Sigmoid colon (tissue), 7 donors: ENCODE measurements around the gene CDC5L. TPM values are rescaled to one million over a fixed set of nuclear protein-coding genes. Genes with fewer than 3 reads are reported as not detected.

ENCODE experiments used
- DNase-seq: peaks from one replicate; pipeline ENCODE4 v3.0.0-alpha.2; 2019
- H3K27ac ChIP-seq, 4 donors: fragments of 200-600 bp; sonication (generic); one replicate each; pipeline ENCODE4 v1.5.1; 2016 to 2019; ENCODE audit warnings: mild to moderate bottlenecking in 1 of 4
- H3K27me3 ChIP-seq, 3 donors: fragments of 200-600 bp; sonication (generic); one replicate each; pipeline ENCODE4 v1.5.1; 2019; ENCODE audit warnings: mild to moderate bottlenecking in 1 of 3
- H3K36me3 ChIP-seq, 4 donors: fragments of 200-600 bp; sonication (generic); one replicate each; pipeline ENCODE4 v1.5.1; 2016 to 2019
- H3K4me1 ChIP-seq, 4 donors: fragments of 200-600 bp; sonication (generic); one replicate each; pipeline ENCODE4 v1.5.1; 2017 to 2019
- H3K4me3 ChIP-seq, 4 donors: fragments of 200-600 bp; sonication (generic); one replicate each; pipeline ENCODE4 v1.5.1; 2017 to 2019; ENCODE audit warnings: mild to moderate bottlenecking in 2 of 4, moderate library complexity in 1 of 4
- H3K9me3 ChIP-seq, 4 donors: fragments of 200-600 bp in 3 of 4; sonication (generic) in 3 of 4; one replicate each; pipeline versions ENCODE4 v1.5.1 to v1.6.1; 2013 to 2019
- EP300 ChIP-seq, 4 donors: sonication (generic); formaldehyde crosslinking; IDR thresholded peaks; one replicate each; pipeline ENCODE4 v1.6.1; 2017; ENCODE audit warnings: antibody characterized with exemption in 4 of 4
- POLR2A ChIP-seq, 2 donors: fragments of 450-650 bp; IDR thresholded peaks; one replicate each; pipeline ENCODE4 v1.6.1; 2016; ENCODE audit warnings: antibody characterized with exemption in 2 of 2, mild to moderate bottlenecking in 2 of 2, moderate library complexity in 2 of 2
- POLR2AphosphoS5 ChIP-seq, 4 donors: sonication (generic); formaldehyde crosslinking; IDR thresholded peaks; one replicate each; pipeline ENCODE4 v1.6.1; 2017; ENCODE audit warnings: antibody characterized with exemption in 4 of 4
- WGBS, 2 donors: extraction: QIAGEN DNeasy Blood & Tissue Kit; methylation state at CpG; one replicate each; pipeline ENCODE4 v1.1.7; 2013; 5-methylcytosine and 5-hydroxymethylcytosine counted together
- intact Hi-C: fragments of 100-400 bp; cut with DNase I; formaldehyde crosslinking; loops from one replicate; pipeline ENCODE4 v1.15.1; 2023
- polyA plus RNA-seq, 3 donors: library from polyadenylated mRNA; stranded (reverse); fragments of 200-250 nt; gene quantifications; one replicate each; pipeline ENCODE4 v1.2.3, GENCODE V29; 2013
- total RNA-seq, 4 donors: library from RNA; depleted of rRNA; stranded (reverse); fragments of >200 nt; gene quantifications; one replicate each; pipeline ENCODE4 v1.1.0, GENCODE V29; 2016
- TF ChIP-seq, protein P1 (sequence below), 4 experiments: fragments of 450-650 bp in 3 of 4; fragments of 200-600 bp in 1 of 4; IDR thresholded peaks; one replicate each; pipeline ENCODE4 v1.5.1; 2016 to 2019; ENCODE audit warnings: antibody characterized with exemption in 4 of 4, mild to moderate bottlenecking in 3 of 4, moderate library complexity in 2 of 4
- donor health status: healthy with polysubstance abuse.
- donor health status: Bipolar disorder and iron deficiency.
- donor health status: healthy.

Gene CDC5L
- total and polyA plus RNA-seq, 7 donors: 6.6 to 24.6 (median 18.0) TPM

DNA sequence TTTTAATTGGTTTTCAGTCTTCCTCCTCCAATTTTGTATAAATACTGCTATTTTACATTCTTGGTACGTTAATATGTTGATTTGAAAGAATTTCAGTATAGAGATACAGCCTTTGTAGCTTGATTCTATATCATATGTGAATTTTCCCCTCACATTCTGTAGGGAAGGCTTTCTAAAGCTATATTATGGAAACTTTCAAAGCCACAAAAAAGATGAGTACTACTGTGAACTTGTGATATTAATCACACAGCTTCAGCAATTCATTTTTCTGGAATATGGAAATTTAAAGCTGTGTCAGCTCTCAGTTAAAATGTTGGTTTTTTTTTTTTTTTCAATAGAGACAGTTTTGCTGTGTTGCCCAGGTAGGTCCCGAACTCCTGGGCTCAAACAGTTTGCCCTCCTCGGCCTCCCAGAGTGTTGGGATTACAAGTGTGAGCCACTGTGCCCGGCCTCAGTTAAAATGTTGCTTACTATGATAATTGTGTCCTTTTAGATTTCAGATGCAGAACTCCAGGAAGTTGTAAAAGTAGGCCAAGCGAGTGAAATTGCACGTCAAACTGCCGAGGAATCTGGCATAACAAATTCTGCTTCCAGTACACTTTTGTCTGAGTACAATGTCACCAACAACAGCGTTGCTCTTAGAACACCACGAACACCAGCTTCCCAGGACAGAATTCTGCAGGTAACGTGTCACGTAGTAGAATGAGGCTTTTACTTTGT is 20.6 kb downstream of the CDC5L start:
- intact Hi-C loops: no loop called here
- peaks cover 24 to 93% (median 40%) of the 10 kb centered on the region in 4 donors for H3K36me3 ChIP-seq
- no peaks in the 10 kb centered on the region for H3K27me3 ChIP-seq
- H3K27ac ChIP-seq: no peak overlapping the region
- no peaks in the 10 kb centered on the region for H3K9me3 ChIP-seq
- TF ChIP-seq, protein P1, sequence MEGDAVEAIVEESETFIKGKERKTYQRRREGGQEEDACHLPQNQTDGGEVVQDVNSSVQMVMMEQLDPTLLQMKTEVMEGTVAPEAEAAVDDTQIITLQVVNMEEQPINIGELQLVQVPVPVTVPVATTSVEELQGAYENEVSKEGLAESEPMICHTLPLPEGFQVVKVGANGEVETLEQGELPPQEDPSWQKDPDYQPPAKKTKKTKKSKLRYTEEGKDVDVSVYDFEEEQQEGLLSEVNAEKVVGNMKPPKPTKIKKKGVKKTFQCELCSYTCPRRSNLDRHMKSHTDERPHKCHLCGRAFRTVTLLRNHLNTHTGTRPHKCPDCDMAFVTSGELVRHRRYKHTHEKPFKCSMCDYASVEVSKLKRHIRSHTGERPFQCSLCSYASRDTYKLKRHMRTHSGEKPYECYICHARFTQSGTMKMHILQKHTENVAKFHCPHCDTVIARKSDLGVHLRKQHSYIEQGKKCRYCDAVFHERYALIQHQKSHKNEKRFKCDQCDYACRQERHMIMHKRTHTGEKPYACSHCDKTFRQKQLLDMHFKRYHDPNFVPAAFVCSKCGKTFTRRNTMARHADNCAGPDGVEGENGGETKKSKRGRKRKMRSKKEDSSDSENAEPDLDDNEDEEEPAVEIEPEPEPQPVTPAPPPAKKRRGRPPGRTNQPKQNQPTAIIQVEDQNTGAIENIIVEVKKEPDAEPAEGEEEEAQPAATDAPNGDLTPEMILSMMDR (IDR thresholded peaks at IDR 0.05): no peak
- TF ChIP-seq POLR2AphosphoS5 (IDR thresholded peaks at IDR 0.05): no peak
- TF ChIP-seq POLR2A (IDR thresholded peaks at IDR 0.05): no peak
- TF ChIP-seq EP300 (IDR thresholded peaks at IDR 0.05): no peak
- no peak overlapping the region for H3K4me3 ChIP-seq
- peaks cover 0 to 3% (median 0%) of the 10 kb centered on the region in 4 donors for H3K4me1 ChIP-seq
- DNase-seq: no peak
- WGBS, 2 donors: 55 to 84% methylated on average over 11 of the region's 11 CpGs

DNA sequence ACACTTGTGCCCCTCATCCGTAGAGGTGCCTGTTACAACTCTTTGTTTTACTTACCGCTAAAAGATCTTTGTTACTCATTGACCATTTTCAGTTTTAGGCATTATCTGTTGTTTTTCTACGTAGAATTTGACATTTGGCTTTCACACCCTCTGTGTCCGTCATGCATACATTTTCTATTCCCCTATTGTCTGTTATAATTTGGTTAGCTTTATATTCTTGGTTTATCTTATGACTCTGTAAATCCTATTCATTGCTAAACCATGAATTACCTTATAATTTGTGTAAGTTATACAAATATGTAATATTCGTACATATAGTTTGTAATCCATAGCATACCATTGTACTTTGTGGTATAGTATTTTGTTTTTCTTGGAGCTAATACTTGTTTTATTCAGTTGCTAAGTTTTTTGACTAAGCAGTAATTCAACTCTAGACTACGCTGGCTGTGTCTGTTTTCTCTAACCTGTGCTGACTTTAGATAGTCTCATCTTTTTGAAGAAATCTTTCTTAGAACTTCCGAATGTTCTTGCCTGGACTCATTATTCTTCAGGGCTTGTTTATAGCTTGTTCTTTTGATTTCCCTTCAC is 21.8 kb downstream of the CDC5L start:
- Histone ChIP-seq H3K9me3 (no peaks in the 10 kb centered on the region), H3K27ac (no peak overlapping the region), H3K4me1 (peaks cover 0 to 3% (median 0%) of the 10 kb centered on the region in 4 donors), H3K4me3 (no peak overlapping the region), H3K36me3 (peaks cover 21 to 92% (median 42%) of the 10 kb centered on the region in 4 donors), H3K27me3 (no peaks in the 10 kb centered on the region)
- TF ChIP-seq, protein P1 (IDR thresholded peaks at IDR 0.05): no peak
- TF ChIP-seq EP300 (IDR thresholded peaks at IDR 0.05) (no peak), POLR2AphosphoS5 (IDR thresholded peaks at IDR 0.05) (no peak), POLR2A (IDR thresholded peaks at IDR 0.05) (no peak)
- no peak for DNase-seq
- intact Hi-C loops: no loop called here
- 81 to 82% methylated on average over 7 of the region's 7 CpGs for WGBS, 2 donors

DNA sequence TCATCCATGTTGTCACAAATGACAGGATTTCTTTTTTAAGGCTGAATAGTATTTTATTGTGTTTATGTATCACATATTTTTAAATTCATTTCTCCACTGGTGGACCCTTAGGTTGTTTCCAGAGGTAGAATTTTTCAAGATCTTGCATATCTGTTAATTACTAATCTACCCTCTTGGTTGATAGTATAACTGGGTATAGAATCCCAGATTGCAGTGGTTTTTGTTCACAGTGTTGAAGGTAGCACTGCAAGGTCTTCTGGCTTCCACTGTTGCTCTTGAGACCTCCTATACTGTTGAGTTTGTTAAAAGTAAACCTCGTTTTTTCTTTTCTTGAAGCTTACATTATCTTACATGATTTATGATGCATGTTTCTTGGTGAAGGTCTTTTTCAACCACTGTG is 22.9 kb downstream of the CDC5L start:
- intact Hi-C loops: no loop called here
- H3K27ac ChIP-seq: no peak overlapping the region
- no peak overlapping the region for H3K4me3 ChIP-seq
- TF ChIP-seq EP300 (IDR thresholded peaks at IDR 0.05) (no peak), POLR2A (IDR thresholded peaks at IDR 0.05) (no peak), POLR2AphosphoS5 (IDR thresholded peaks at IDR 0.05) (no peak)
- TF ChIP-seq, protein P1 (IDR thresholded peaks at IDR 0.05): no peak
- H3K27me3 ChIP-seq: no peaks in the 10 kb centered on the region
- H3K4me1 ChIP-seq: peaks cover 0 to 2% (median under 1%) of the 10 kb centered on the region in 4 donors
- H3K36me3 ChIP-seq: peaks cover 11 to 82% (median 38%) of the 10 kb centered on the region in 4 donors
- no peak for DNase-seq
- no peaks in the 10 kb centered on the region for H3K9me3 ChIP-seq
- WGBS, 2 donors: 80 to 86% methylated on average over 1 of the region's 1 CpG

DNA sequence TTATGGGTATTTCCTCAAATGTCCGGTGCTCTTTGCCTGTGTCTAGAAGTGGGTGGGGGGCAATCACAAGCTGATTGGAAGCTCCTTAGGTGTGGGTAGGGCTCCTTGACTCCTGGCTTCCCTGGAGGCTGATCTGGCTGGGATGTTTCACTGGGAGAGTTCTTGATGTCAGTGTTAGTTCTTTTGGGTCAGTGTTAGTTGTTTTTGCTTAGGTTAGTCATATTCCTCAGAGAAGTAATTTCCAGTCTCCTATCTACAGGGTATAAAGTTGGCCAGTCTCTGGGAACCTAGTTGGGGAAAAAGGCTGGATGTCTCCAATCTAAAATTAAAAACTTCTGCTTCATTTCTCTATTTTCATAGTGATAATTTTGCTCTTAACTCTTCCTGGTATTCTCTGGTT is 23.6 kb downstream of the CDC5L start:
- no peak for DNase-seq
- no peaks in the 10 kb centered on the region for H3K27me3 ChIP-seq
- intact Hi-C loops: no loop called here
- peaks cover 0 to 10% (median 7%) of the 10 kb centered on the region in 4 donors for H3K4me1 ChIP-seq
- H3K4me3 ChIP-seq: no peak overlapping the region
- H3K9me3 ChIP-seq: no peaks in the 10 kb centered on the region
- no peak overlapping the region for H3K27ac ChIP-seq
- peaks cover 11 to 77% (median 33%) of the 10 kb centered on the region in 4 donors for H3K36me3 ChIP-seq
- WGBS, 2 donors: 71 to 79% methylated on average over 1 of the region's 1 CpG
- no peak for TF ChIP-seq POLR2AphosphoS5 (IDR thresholded peaks at IDR 0.05)
- TF ChIP-seq POLR2A (IDR thresholded peaks at IDR 0.05): no peak
- no peak for TF ChIP-seq EP300 (IDR thresholded peaks at IDR 0.05)
- TF ChIP-seq, protein P1 (IDR thresholded peaks at IDR 0.05): no peak
